GM13977 (cell line): Measurements from ENCODE around the gene REG4.

Experiments
- DNase-seq: peaks from one replicate; pipeline ENCODE4 v3.0.0; 2012; ENCODE audit warnings: low spot score
- CTCF ChIP-seq: IDR thresholded peaks from 2 replicates; pipeline ENCODE4 v1.5.1; 2012; ENCODE audit warnings: mild to moderate bottlenecking, control low read depth; ENCODE audit not compliant: insufficient read depth; ENCODE audit errors: extremely low read depth, missing control alignments
- in situ Hi-C: fragments of 300-500 bp; cut with MboI; formaldehyde crosslinking; loops from one replicate; pipeline ENCODE4 v1.12.0; 2022; ENCODE audit warnings: low sequenced_read_pairs, low pct_unique_long_range_greater_than_20kb, mixed read lengths, inconsistent platforms; ENCODE audit not compliant: unreplicated experiment

REG4 gene

GRCh38 chr1:119783354-119784185, 27.7 kb downstream of the REG4 start:
- DNase-seq = no peak
- no peak for TF ChIP-seq CTCF
- in situ Hi-C loops = no loop called here

GRCh38 chr1:119782631-119783325, 28.5 kb downstream of the REG4 start:
- no peak for DNase-seq
- no peak for TF ChIP-seq CTCF
- in situ Hi-C loops = no loop called here

GRCh38 chr1:119781434-119782210, 29.6 kb downstream of the REG4 start:
- in situ Hi-C loops = no loop called here
- TF ChIP-seq CTCF = no peak
- no peak for DNase-seq

- TF ChIP-seq CTCF = no peak
- in situ Hi-C loops = no loop called here
- no peak for DNase-seq
These were observed 31.3 kb downstream of the REG4 start for GRCh38 chr1:119779869-119780356.

GRCh38 chr1:119778886-119779560, 32.2 kb downstream of the REG4 start:
- DNase-seq = no peak
- TF ChIP-seq CTCF = no peak
- in situ Hi-C loops = no loop called here

- in situ Hi-C loops = no loop called here
- no peak for TF ChIP-seq CTCF
- no peak for DNase-seq
These were observed 32.9 kb downstream of the REG4 start for GRCh38 chr1:119778359-119778758.
